ENCODE data around the gene FAIM2. TPM values are rescaled to one million over a fixed set of nuclear protein-coding genes. Genes with fewer than 3 reads are reported as not detected.

Gene FAIM2
- total RNA-seq, 1 donor from 2014 or later, result 2.9 TPM

GRCh38 chr12:49932023-49932422, 28.3 kb upstream of the FAIM2 start:
- intact Hi-C loops (cut with DNase I), result no loop called here
- H3K27ac ChIP-seq, result no peak overlapping the region
- no peak for TF ChIP-seq CTCF (IDR thresholded peaks at IDR 0.05)
- no peak overlapping the region for H3K4me3 ChIP-seq
- ATAC-seq (no peak), DNase-seq (no peak)
- no peaks in the 10 kb centered on the region for H3K4me1 ChIP-seq
- no peaks in the 10 kb centered on the region for H3K27me3 ChIP-seq (ENCODE audit: low read depth)
- H3K36me3 ChIP-seq, result no peaks in the 10 kb centered on the region
- H3K9me3 ChIP-seq, result no peaks in the 10 kb centered on the region

DNA sequence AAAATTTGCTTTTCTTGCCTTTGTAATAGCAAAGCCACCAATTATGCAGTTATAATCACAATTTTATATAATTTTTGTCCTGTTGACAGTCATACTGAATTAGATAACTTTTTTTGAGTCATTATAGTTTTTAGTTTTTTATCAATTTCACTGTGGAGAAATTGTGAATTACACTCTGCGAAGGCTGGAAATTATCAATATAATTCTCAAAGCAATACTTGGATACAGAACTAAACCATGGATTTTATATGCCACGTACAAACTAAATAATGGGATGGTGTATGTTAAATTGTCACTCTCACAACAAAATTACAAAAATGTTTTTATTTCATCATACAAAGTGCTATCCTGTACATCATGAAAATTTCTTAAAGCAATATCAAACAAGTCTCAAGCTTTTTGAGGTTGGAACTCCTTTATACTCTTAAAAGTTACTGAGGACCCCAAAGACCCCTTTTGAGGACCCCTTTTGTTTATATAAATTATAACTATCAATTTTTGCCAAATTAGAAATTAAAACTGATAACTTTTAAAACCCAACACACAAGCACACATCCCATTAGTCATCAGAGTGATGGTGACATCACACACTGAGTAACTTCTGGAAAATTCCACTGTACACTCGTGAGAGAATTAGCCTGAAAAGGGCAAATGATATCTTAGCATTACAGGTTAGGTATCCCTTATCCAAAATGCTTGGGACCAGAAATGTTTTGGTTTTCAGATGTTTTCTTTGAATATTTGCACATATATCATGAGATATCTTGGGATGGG, 27.0 kb upstream of the FAIM2 start:
- Histone ChIP-seq H3K4me1 (no peaks in the 10 kb centered on the region), H3K9me3 (no peaks in the 10 kb centered on the region), H3K27ac (no peak overlapping the region), H3K27me3 (ENCODE audit: low read depth) (no peaks in the 10 kb centered on the region), H3K4me3 (no peak overlapping the region), H3K36me3 (no peaks in the 10 kb centered on the region)
- no peak for ATAC-seq
- DNase-seq, result no peak
- intact Hi-C loops (cut with DNase I), result no loop called here
- no peak for TF ChIP-seq CTCF (IDR thresholded peaks at IDR 0.05)

DNA sequence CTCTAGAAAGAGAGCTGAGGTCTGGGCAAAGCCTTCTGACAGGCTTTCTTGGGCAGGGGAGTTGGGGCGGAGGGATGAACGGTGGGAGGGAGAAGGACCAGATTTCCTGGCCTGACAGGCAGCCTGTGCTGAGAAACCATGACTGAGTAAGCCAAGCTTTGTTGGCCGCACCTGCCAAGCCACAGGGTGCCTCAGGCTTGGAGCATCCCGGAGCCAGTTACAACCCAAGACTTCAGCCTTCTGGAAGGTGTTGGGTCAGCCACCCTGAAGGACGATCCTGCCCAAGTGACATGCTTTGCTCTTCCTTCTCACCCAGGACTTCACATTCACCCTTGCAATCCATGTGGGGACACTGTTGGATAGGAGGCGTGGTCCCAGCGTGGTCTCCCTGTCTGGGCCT, 25.9 kb upstream of the FAIM2 start:
- no peak overlapping the region for H3K27ac ChIP-seq
- intact Hi-C loops (cut with DNase I), result no loop called here
- no peaks in the 10 kb centered on the region for H3K4me1 ChIP-seq
- TF ChIP-seq CTCF (IDR thresholded peaks at IDR 0.05), result no peak
- no peaks in the 10 kb centered on the region for H3K36me3 ChIP-seq
- H3K4me3 ChIP-seq, result no peak overlapping the region
- no peaks in the 10 kb centered on the region for H3K9me3 ChIP-seq
- no peaks in the 10 kb centered on the region for H3K27me3 ChIP-seq (ENCODE audit: low read depth)
- DNase-seq (no peak), ATAC-seq (no peak)

GRCh38 chr12:49928471-49928870, 24.8 kb upstream of the FAIM2 start:
- H3K9me3 ChIP-seq, result no peaks in the 10 kb centered on the region
- no peak for TF ChIP-seq CTCF (IDR thresholded peaks at IDR 0.05)
- no peak overlapping the region for H3K4me3 ChIP-seq
- H3K27me3 ChIP-seq (ENCODE audit: low read depth), result no peaks in the 10 kb centered on the region
- intact Hi-C loops (cut with DNase I), result no loop called here
- no peaks in the 10 kb centered on the region for H3K36me3 ChIP-seq
- no peak for ATAC-seq
- H3K4me1 ChIP-seq, result no peaks in the 10 kb centered on the region
- H3K27ac ChIP-seq, result no peak overlapping the region
- no peak for DNase-seq

GRCh38 chr12:49925433-49926204, 21.9 kb upstream of the FAIM2 start:
- intact Hi-C loops (cut with DNase I), result no loop called here
- ATAC-seq, result no peak
- Histone ChIP-seq H3K36me3 (no peaks in the 10 kb centered on the region), H3K27ac (no peak overlapping the region), H3K4me3 (no peak overlapping the region), H3K27me3 (ENCODE audit: low read depth) (no peaks in the 10 kb centered on the region), H3K9me3 (no peaks in the 10 kb centered on the region), H3K4me1 (peaks cover under 1% of the 10 kb centered on the region)
- no peak for TF ChIP-seq CTCF (IDR thresholded peaks at IDR 0.05)
- no peak for DNase-seq

Measured in lower lobe of right lung (tissue), 2 donors.